Measurements from ENCODE around the gene TTC7B. TPM values are rescaled to one million over a fixed set of nuclear protein-coding genes. Genes with fewer than 3 reads are reported as not detected.

TTC7B gene
- total and polyA plus RNA-seq, 2 donors (not counting 1 experiment from before 2014, with no cell fraction given) = 18.8 to 37.5 TPM

DNA sequence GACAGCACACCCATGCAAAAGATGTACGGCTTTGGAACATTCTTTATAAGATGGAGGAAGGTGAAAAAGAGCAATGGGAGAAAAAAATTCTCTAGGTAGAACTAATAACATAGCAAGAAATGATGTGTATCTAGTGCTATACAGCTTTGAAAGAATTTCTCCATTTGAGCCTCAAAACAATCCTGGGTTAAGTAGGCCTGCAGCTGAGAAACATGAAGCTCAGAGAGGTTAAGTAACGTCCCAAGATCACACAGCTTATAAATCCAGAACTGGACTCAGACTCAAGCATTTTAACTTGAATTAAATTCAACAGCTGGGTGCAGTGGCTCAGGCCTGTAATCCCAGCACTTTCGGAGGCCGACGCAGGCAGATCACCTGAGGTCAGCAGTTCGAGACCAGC, 32.9 kb downstream of the TTC7B start:
- H3K9me3 ChIP-seq (ENCODE audit: control insufficient read depth, insufficient read depth, low read depth, low read length) = no peaks in the 10 kb centered on the region
- no peak overlapping the region for H2AFZ ChIP-seq (ENCODE audit: low read length)
- H3K4me1 ChIP-seq (ENCODE audit: control insufficient read depth, extremely low read depth, insufficient read depth, low read length) = no peaks in the 10 kb centered on the region
- no peak for DNase-seq (ENCODE audit: low read depth in 2 of 2)
- TF ChIP-seq, protein P1, sequence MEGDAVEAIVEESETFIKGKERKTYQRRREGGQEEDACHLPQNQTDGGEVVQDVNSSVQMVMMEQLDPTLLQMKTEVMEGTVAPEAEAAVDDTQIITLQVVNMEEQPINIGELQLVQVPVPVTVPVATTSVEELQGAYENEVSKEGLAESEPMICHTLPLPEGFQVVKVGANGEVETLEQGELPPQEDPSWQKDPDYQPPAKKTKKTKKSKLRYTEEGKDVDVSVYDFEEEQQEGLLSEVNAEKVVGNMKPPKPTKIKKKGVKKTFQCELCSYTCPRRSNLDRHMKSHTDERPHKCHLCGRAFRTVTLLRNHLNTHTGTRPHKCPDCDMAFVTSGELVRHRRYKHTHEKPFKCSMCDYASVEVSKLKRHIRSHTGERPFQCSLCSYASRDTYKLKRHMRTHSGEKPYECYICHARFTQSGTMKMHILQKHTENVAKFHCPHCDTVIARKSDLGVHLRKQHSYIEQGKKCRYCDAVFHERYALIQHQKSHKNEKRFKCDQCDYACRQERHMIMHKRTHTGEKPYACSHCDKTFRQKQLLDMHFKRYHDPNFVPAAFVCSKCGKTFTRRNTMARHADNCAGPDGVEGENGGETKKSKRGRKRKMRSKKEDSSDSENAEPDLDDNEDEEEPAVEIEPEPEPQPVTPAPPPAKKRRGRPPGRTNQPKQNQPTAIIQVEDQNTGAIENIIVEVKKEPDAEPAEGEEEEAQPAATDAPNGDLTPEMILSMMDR (conservative IDR thresholded peaks at IDR 0.05 in 1 of 2, IDR thresholded peaks at IDR 0.05 in 1 of 2; ENCODE audit: low read depth in 1 of 2, low read length in 2 of 2) = no peak
- TF ChIP-seq EZH2 (IDR thresholded peaks at IDR 0.05; ENCODE audit: low read length, missing control alignments) = no peak
- no peak overlapping the region for H3K9ac ChIP-seq (ENCODE audit: insufficient read depth, low read length)
- H3K27ac ChIP-seq (ENCODE audit: insufficient read depth, low read length) = no peak overlapping the region
- H3K4me3 ChIP-seq (replicated peaks in 1 of 4; ENCODE audit: control extremely low read depth in 1 of 4, insufficient read depth in 1 of 4, low read depth in 3 of 4, low read length in 4 of 4) = no peak overlapping the region
- H3K4me2 ChIP-seq (ENCODE audit: extremely low read depth, insufficient read depth, low read length) = no peak overlapping the region
- no peaks in the 10 kb centered on the region for H3K79me2 ChIP-seq (ENCODE audit: control insufficient read depth, insufficient read depth, low read length)
- H4K20me1 ChIP-seq (ENCODE audit: control insufficient read depth, extremely low read depth, insufficient read depth, low read length) = no peaks in the 10 kb centered on the region
- peaks cover 4% of the 10 kb centered on the region for H3K36me3 ChIP-seq (ENCODE audit: control insufficient read depth, insufficient read depth, low read length)
- H3K27me3 ChIP-seq (ENCODE audit: control insufficient read depth, insufficient read depth, low read length) = no peaks in the 10 kb centered on the region

- H3K4me2 ChIP-seq (ENCODE audit: extremely low read depth, insufficient read depth, low read length) = no peak overlapping the region
- no peak overlapping the region for H2AFZ ChIP-seq (ENCODE audit: low read length)
- TF ChIP-seq, protein P1 (conservative IDR thresholded peaks at IDR 0.05 in 1 of 2, IDR thresholded peaks at IDR 0.05 in 1 of 2; ENCODE audit: low read depth in 1 of 2, low read length in 2 of 2) = no peak
- TF ChIP-seq EZH2 (IDR thresholded peaks at IDR 0.05; ENCODE audit: low read length, missing control alignments) = no peak
- H3K4me3 ChIP-seq (replicated peaks in 1 of 4; ENCODE audit: control extremely low read depth in 1 of 4, insufficient read depth in 1 of 4, low read depth in 3 of 4, low read length in 4 of 4) = no peak overlapping the region
- peaks cover 4% of the 10 kb centered on the region for H3K36me3 ChIP-seq (ENCODE audit: control insufficient read depth, insufficient read depth, low read length)
- no peaks in the 10 kb centered on the region for H3K79me2 ChIP-seq (ENCODE audit: control insufficient read depth, insufficient read depth, low read length)
- H3K9ac ChIP-seq (ENCODE audit: insufficient read depth, low read length) = no peak overlapping the region
- no peaks in the 10 kb centered on the region for H3K27me3 ChIP-seq (ENCODE audit: control insufficient read depth, insufficient read depth, low read length)
- no peak for DNase-seq (ENCODE audit: low read depth in 2 of 2)
- H3K27ac ChIP-seq (ENCODE audit: insufficient read depth, low read length) = no peak overlapping the region
- no peaks in the 10 kb centered on the region for H3K9me3 ChIP-seq (ENCODE audit: control insufficient read depth, insufficient read depth, low read depth, low read length)
- H4K20me1 ChIP-seq (ENCODE audit: control insufficient read depth, extremely low read depth, insufficient read depth, low read length) = no peaks in the 10 kb centered on the region
- no peaks in the 10 kb centered on the region for H3K4me1 ChIP-seq (ENCODE audit: control insufficient read depth, extremely low read depth, insufficient read depth, low read length)
These were observed 33.3 kb downstream of the TTC7B start for GRCh38 chr14:90782892-90783291.

- Histone ChIP-seq H3K36me3 (ENCODE audit: control insufficient read depth, insufficient read depth, low read length) (peaks cover 4% of the 10 kb centered on the region), H3K9ac (ENCODE audit: insufficient read depth, low read length) (no peak overlapping the region), H3K4me2 (ENCODE audit: extremely low read depth, insufficient read depth, low read length) (no peak overlapping the region), H3K4me1 (ENCODE audit: control insufficient read depth, extremely low read depth, insufficient read depth, low read length) (no peaks in the 10 kb centered on the region), H3K27ac (ENCODE audit: insufficient read depth, low read length) (no peak overlapping the region), H4K20me1 (ENCODE audit: control insufficient read depth, extremely low read depth, insufficient read depth, low read length) (no peaks in the 10 kb centered on the region), H3K79me2 (ENCODE audit: control insufficient read depth, insufficient read depth, low read length) (no peaks in the 10 kb centered on the region), H3K27me3 (ENCODE audit: control insufficient read depth, insufficient read depth, low read length) (no peaks in the 10 kb centered on the region), H3K4me3 (replicated peaks in 1 of 4; ENCODE audit: control extremely low read depth in 1 of 4, insufficient read depth in 1 of 4, low read depth in 3 of 4, low read length in 4 of 4) (no peak overlapping the region), H3K9me3 (ENCODE audit: control insufficient read depth, insufficient read depth, low read depth, low read length) (no peaks in the 10 kb centered on the region), H2AFZ (ENCODE audit: low read length) (no peak overlapping the region)
- DNase-seq (ENCODE audit: low read depth in 2 of 2) = no peak
- no peak for TF ChIP-seq EZH2 (IDR thresholded peaks at IDR 0.05; ENCODE audit: low read length, missing control alignments)
- TF ChIP-seq, protein P1 (conservative IDR thresholded peaks at IDR 0.05 in 1 of 2, IDR thresholded peaks at IDR 0.05 in 1 of 2; ENCODE audit: low read depth in 1 of 2, low read length in 2 of 2) = no peak
These were observed 34.4 kb downstream of the TTC7B start for GRCh38 chr14:90781876-90782275.

Measured in fibroblast of lung (primary cell).